Immature natural killer cell (primary cell): ENCODE data around the gene LCE1D. TPM values are rescaled to one million over a fixed set of nuclear protein-coding genes. Genes with fewer than 3 reads are reported as not detected.

Experiments used
- DNase-seq, 3 donors: peaks; one replicate each; pipeline ENCODE4 v3.0.0; 2022; ENCODE audit warnings: mixed read lengths in 1 of 3
- H3K27ac Mint-ChIP-seq, 6 donors: one replicate each; pipeline ENCODE4 v1.8.0; 2020; ENCODE audit warnings: mixed read lengths in 6 of 6, mild to moderate bottlenecking in 5 of 6, inconsistent platforms in 4 of 6, moderate library complexity in 3 of 6
- H3K27me3 Mint-ChIP-seq, 3 donors: one replicate each; pipeline ENCODE4 v1.8.0; 2020 to 2021; ENCODE audit warnings: low read depth in 3 of 3, mild to moderate bottlenecking in 3 of 3, mixed read lengths in 3 of 3, moderate library complexity in 3 of 3, inconsistent platforms in 1 of 3
- H3K36me3 Mint-ChIP-seq, 3 donors: one replicate each; pipeline ENCODE4 v1.8.0; 2020; ENCODE audit warnings: mixed read lengths in 3 of 3, inconsistent platforms in 2 of 3, mild to moderate bottlenecking in 2 of 3
- H3K4me1 Mint-ChIP-seq, 2 donors: one replicate each; pipeline ENCODE4 v1.8.0; 2020; ENCODE audit warnings: inconsistent platforms in 2 of 2, mild to moderate bottlenecking in 2 of 2, mixed read lengths in 2 of 2, moderate library complexity in 1 of 2
- H3K4me3 Mint-ChIP-seq, 5 donors: one replicate each; pipeline ENCODE4 v1.8.0; 2020; ENCODE audit warnings: mild to moderate bottlenecking in 5 of 5, mixed read lengths in 5 of 5, inconsistent platforms in 3 of 5, moderate library complexity in 3 of 5
- H3K9me3 Mint-ChIP-seq, 6 donors: one replicate each; pipeline ENCODE4 v1.8.0; 2020; ENCODE audit warnings: mild to moderate bottlenecking in 6 of 6, mixed read lengths in 6 of 6, inconsistent platforms in 4 of 6, moderate library complexity in 3 of 6
- polyA plus RNA-seq, 3 donors: library from polyadenylated mRNA; unstranded; fragments of 300-500 nt; fragmentation: Illumina TruSeq; gene quantifications; one replicate each; pipeline ENCODE4 v1.2.3, GENCODE V29; 2021

Gene LCE1D
- polyA plus RNA-seq, result not detected

DNA sequence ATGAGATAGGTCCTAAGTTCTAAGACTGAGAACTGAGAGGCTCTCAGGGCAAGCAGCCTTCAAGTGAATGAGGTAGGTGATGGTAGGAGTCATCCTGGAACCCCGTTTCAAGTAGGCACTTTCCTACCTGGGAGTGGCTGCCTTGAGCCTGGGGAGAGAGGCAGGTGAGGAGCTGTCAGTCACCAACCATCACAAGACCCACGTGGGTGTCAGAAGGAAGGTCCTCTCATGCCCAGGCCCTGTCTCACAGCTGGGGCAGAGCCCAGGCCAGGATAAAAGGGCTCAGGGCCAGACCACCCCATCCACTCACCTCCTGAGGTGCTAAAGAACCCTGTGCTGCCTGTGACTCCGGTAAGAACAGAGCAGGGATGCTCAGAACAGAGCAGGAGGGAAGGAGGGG, at the start of gene LCE1D:
TSS of gene LCE1D (plus strand) at position 301 of the 400 bp plus-strand sequence. CDS start 1,074 bp downstream, outside the sequence.
- no peak for DNase-seq
- Mint-ChIP-seq H3K27me3 (peaks cover 0 to 5% (median 1%) of the 10 kb centered on the region in 3 donors), H3K27ac (no peak within 1 kb of the TSS), H3K36me3 (no peaks in the 10 kb centered on the region), H3K9me3 (no peaks in the 10 kb centered on the region), H3K4me1 (no peaks in the 10 kb centered on the region), H3K4me3 (no peak within 1 kb of the TSS)

DNA sequence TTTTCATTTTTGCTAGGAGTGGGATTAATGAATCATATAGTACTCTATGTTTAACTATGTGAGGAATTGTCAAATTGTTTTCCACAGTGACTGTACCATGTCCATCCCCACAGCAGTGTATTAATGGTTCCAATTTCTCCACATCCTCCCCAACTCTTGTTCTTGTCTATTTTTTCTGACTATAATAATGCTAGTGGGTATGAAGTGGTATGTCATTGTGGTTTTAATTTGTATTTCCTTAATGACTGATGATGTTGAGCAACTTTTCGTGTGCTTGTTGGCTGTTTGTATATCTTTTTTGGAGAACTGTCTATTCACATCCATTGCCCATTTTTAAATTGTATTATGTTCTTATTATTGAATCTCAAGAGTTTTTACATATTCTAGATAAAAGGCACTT, 48.7 kb upstream of the LCE1D start:
- DNase-seq, result no peak
- Mint-ChIP-seq H3K4me3 (no peak overlapping the region), H3K27ac (no peak overlapping the region), H3K36me3 (no peaks in the 10 kb centered on the region), H3K27me3 (peaks cover 4 to 16% (median 6%) of the 10 kb centered on the region in 3 donors), H3K9me3 (peaks cover 0 to 2% (median 0%) of the 10 kb centered on the region in 6 donors), H3K4me1 (no peaks in the 10 kb centered on the region)

- H3K4me1 Mint-ChIP-seq, result no peaks in the 10 kb centered on the region
- no peak overlapping the region for H3K4me3 Mint-ChIP-seq
- H3K9me3 Mint-ChIP-seq, result no peaks in the 10 kb centered on the region
- H3K36me3 Mint-ChIP-seq, result no peaks in the 10 kb centered on the region
- DNase-seq, result no peak
- no peak overlapping the region for H3K27ac Mint-ChIP-seq
- peaks cover 2 to 12% (median 2%) of the 10 kb centered on the region in 3 donors for H3K27me3 Mint-ChIP-seq
Observed at GRCh38 chr1:152752225-152752624, 44.3 kb upstream of the LCE1D start.

DNA sequence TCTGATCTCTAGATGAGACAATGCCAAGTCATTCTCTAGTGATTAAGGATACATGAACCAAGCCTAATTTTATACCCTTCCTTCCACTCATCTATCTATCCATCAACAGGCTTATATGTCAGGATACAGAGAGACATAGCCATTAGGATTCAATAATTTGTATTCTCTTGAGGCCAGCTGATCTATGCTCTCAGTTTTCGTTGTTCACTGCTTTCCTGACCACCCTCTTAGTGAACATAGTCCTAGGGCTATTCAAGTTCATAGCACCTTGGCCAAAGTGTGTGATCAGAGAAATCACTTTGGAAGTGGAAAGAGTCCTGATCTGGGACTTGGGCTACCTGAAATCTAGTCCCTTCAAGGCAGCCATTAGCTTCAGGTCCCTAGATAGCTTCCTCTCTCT, 42.9 kb upstream of the LCE1D start:
- Mint-ChIP-seq H3K27ac (no peak overlapping the region), H3K9me3 (no peaks in the 10 kb centered on the region), H3K4me3 (no peak overlapping the region), H3K36me3 (no peaks in the 10 kb centered on the region), H3K4me1 (no peaks in the 10 kb centered on the region), H3K27me3 (peaks cover under 1 to 9% (median 2%) of the 10 kb centered on the region in 3 donors)
- DNase-seq, result no peak

- Mint-ChIP-seq H3K9me3 (no peaks in the 10 kb centered on the region), H3K4me1 (no peaks in the 10 kb centered on the region), H3K27me3 (peaks cover 3 to 13% (median 3%) of the 10 kb centered on the region in 3 donors), H3K4me3 (no peak overlapping the region), H3K36me3 (no peaks in the 10 kb centered on the region), H3K27ac (no peak overlapping the region)
- DNase-seq, result no peak
Observed at GRCh38 chr1:152756872-152757271, 39.6 kb upstream of the LCE1D start.

GRCh38 chr1:152757747-152758146, 38.8 kb upstream of the LCE1D start, which contains the start of gene KPRP:
TSS of gene KPRP (plus strand) at chr1:152758025. CDS start at chr1:152759589, 1,564 bp downstream.
- no peaks in the 10 kb centered on the region for H3K4me1 Mint-ChIP-seq
- H3K36me3 Mint-ChIP-seq, result no peaks in the 10 kb centered on the region
- no peak within 1 kb of the TSS for H3K27ac Mint-ChIP-seq
- H3K9me3 Mint-ChIP-seq, result no peaks in the 10 kb centered on the region
- no peak within 1 kb of the TSS for H3K4me3 Mint-ChIP-seq
- peaks cover 3 to 11% (median 3%) of the 10 kb centered on the region in 3 donors for H3K27me3 Mint-ChIP-seq
- no peak for DNase-seq

GRCh38 chr1:152758636-152759035, 37.9 kb upstream of the LCE1D start:
- Mint-ChIP-seq H3K4me3 (no peak overlapping the region), H3K27me3 (peaks cover 3 to 11% (median 3%) of the 10 kb centered on the region in 3 donors), H3K9me3 (no peaks in the 10 kb centered on the region), H3K36me3 (no peaks in the 10 kb centered on the region), H3K27ac (no peak overlapping the region), H3K4me1 (no peaks in the 10 kb centered on the region)
- no peak for DNase-seq

DNA sequence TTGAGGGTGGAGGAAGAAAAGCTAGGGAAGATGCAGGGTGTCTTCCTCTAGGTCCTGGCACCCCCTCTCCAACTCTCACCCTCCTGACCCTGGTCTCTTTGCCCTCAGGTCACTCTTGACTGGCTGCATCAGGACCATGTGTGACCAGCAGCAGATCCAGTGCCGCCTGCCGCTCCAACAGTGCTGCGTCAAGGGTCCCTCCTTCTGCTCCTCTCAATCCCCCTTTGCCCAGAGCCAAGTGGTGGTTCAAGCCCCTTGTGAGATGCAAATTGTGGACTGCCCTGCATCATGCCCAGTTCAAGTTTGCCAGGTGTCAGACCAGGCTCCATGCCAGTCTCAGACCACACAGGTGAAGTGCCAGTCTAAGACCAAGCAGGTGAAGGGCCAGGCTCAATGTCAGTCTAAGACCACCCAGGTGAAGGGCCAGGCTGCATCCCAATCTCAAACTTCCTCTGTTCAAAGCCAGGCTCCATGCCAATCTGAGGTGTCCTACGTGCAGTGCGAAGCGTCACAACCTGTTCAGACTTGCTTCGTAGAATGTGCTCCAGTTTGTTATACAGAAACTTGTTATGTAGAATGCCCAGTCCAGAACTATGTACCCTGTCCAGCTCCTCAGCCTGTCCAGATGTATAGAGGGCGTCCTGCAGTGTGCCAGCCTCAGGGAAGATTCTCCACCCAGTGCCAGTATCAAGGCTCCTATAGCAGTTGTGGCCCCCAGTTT, 36.9 kb upstream of the LCE1D start:
- Mint-ChIP-seq H3K4me3 (no peak overlapping the region), H3K36me3 (no peaks in the 10 kb centered on the region), H3K9me3 (no peaks in the 10 kb centered on the region), H3K27me3 (peaks cover 3 to 11% (median 4%) of the 10 kb centered on the region in 3 donors), H3K4me1 (no peaks in the 10 kb centered on the region), H3K27ac (no peak overlapping the region)
- no peak for DNase-seq

- H3K9me3 Mint-ChIP-seq, result no peaks in the 10 kb centered on the region
- peaks cover 3 to 7% (median 4%) of the 10 kb centered on the region in 3 donors for H3K27me3 Mint-ChIP-seq
- DNase-seq, result no peak
- no peaks in the 10 kb centered on the region for H3K4me1 Mint-ChIP-seq
- no peaks in the 10 kb centered on the region for H3K36me3 Mint-ChIP-seq
- no peak overlapping the region for H3K27ac Mint-ChIP-seq
- H3K4me3 Mint-ChIP-seq, result no peak overlapping the region
Observed at GRCh38 chr1:152760551-152761190, 35.9 kb upstream of the LCE1D start.

- Mint-ChIP-seq H3K27me3 (peaks cover 3 to 7% (median 4%) of the 10 kb centered on the region in 3 donors), H3K4me1 (no peaks in the 10 kb centered on the region), H3K27ac (no peak overlapping the region), H3K9me3 (no peaks in the 10 kb centered on the region), H3K4me3 (no peak overlapping the region), H3K36me3 (no peaks in the 10 kb centered on the region)
- DNase-seq, result no peak
Observed at GRCh38 chr1:152761609-152762213, 34.8 kb upstream of the LCE1D start.

DNA sequence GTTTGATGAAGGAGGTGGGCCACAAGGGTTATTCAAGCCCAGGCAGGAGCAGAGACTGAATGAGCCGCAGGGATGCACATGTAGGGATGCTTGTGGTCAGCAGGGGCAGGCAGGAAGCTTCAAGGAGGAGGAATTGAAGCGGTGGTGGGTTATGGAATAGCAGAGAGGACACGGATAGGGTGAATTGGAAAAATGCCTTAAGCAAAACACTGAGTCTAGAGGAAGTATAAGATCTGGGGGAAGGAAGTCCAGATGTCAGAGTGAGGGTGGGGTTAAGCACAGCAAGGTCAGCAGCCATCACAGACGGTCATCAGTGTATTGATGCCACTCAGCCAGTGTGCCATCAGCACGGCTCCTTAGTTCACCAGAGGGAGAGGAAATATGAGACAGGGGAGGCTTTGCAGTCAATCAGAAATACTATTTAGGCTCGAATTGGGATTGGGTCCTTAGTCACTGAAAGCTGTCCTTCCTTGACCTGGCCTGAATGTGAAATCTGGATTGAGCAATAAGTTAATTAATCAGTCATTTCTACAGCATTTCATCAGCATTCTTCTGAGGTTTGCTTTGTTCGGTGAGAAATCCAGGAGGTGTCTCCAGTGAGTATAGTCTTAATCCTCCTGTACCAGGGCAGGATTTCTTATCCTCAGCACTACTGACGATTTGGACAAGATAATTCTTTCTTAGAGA, 27.5 kb upstream of the LCE1D start:
- Mint-ChIP-seq H3K4me3 (no peak overlapping the region), H3K9me3 (peaks cover 0 to under 1% (median 0%) of the 10 kb centered on the region in 6 donors), H3K36me3 (no peaks in the 10 kb centered on the region), H3K4me1 (no peaks in the 10 kb centered on the region), H3K27me3 (peaks cover 2 to 4% (median 4%) of the 10 kb centered on the region in 3 donors), H3K27ac (no peak overlapping the region)
- no peak for DNase-seq

DNA sequence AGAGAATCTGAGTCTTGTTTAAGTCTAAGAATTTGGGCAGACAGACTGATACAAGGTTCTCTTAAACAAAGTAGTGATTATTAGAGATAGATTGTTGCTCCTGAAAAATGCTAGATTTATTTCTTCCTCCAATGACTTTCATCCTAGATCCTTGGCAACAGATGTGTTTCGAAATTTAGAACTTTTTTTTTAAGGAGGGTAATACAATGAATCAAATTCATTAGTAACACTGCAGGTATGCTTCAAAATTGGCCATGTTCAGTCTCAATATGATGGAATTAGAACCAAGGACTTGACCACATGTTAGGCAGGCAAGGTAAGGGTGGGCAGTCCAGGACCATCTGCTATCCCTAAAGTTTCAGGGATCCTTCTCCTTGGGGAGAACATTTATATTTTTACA, 26.1 kb upstream of the LCE1D start:
- Mint-ChIP-seq H3K9me3 (peaks cover 0 to 1% (median 0%) of the 10 kb centered on the region in 6 donors), H3K4me1 (no peaks in the 10 kb centered on the region), H3K36me3 (no peaks in the 10 kb centered on the region), H3K27ac (no peak overlapping the region), H3K4me3 (no peak overlapping the region), H3K27me3 (peaks cover 1 to 10% (median 4%) of the 10 kb centered on the region in 3 donors)
- DNase-seq, result no peak

DNA sequence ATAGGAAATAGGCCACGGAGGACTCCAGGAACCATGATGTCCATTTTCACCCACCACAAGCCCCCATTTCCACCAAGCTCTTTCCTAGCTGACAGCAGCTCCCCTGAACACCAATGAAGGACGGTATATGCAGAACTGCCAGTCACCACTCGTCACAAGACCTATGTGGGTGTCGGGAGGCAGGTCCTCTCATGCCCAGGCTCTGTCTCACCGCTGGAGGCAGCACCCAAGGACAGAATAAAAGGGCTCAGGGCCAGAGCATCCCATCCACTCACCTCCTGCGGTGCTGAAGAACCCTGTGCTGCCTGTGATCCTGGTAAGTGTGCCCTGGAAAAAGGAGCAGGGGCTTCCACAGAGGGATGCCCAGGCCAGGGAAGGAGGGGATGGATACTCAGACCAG, 21.6 kb upstream of the LCE1D start, which contains the start of gene LCE1F:
TSS of gene LCE1F (plus strand) at position 266 of the 400 bp plus-strand sequence. CDS start 1,232 bp downstream, outside the sequence.
- Mint-ChIP-seq H3K27ac (no peak within 1 kb of the TSS), H3K27me3 (peaks cover 5 to 27% (median 7%) of the 10 kb centered on the region in 3 donors), H3K9me3 (peaks cover 0 to 2% (median under 1%) of the 10 kb centered on the region in 6 donors), H3K4me3 (no peak within 1 kb of the TSS), H3K36me3 (no peaks in the 10 kb centered on the region), H3K4me1 (no peaks in the 10 kb centered on the region)
- no peak for DNase-seq
